ENCODE data around the gene DBI. TPM values are rescaled to one million over a fixed set of nuclear protein-coding genes. Genes with fewer than 3 reads are reported as not detected.

DBI gene
- polyA plus RNA-seq (2013, experiment 1 of 2) = 1,208 TPM
- 1,195 TPM for polyA plus RNA-seq (2013, experiment 2 of 2)

DNA sequence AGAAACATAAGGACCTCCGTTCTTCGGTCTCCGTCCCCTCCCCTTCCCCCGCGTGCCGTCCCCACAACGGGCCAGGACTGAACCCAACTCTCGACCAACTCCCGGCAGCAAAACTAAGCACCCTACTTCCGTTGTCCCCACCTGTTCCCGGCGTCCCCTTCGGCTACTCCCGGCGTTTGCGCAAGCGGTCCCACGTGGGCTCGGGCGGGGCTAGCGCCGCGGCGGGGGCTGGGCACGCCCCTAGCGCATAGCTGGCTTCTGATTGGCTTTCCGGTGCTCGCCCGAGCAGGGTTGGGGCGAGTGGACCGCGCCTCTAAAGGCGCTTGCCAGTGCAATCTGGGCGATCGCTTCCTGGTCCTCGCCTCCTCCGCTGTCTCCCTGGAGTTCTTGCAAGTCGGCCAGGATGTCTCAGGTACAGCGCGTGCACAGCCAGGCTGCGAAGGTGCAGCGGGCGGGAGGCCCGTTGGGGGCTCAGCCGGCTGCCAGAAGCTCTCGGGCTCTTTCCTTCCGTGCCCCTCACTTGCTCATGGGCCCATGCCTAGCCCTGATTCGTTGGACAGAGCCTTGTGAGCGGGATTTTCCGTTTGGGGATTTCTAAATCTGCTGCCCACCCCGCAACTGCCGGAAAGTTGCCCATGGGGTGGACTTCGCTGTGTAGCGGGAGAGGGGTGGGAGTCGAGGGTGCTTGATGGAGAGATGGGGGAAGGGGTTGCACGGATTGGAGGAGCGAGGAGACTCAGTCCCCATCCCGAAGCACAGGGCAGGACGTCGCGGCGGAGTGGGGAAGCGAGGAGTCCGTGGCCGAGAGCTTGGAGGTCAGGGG is at the start of gene DBI, which contains the start of gene C2orf76:
TSS of gene DBI (plus strand) at position 329 of the 823 bp plus-strand sequence. CDS start at position 404, 75 bp downstream.
TSS of gene C2orf76 (minus strand) at position 186 of the 823 bp plus-strand sequence. CDS start 26,875 bp downstream, outside the sequence.
- under 1% methylated on average over 65 of the region's 65 CpGs for WGBS
- H2AFZ ChIP-seq (ENCODE audit: low read depth, low read length) = peak within 1 kb of the TSS; percentile 80

DNA sequence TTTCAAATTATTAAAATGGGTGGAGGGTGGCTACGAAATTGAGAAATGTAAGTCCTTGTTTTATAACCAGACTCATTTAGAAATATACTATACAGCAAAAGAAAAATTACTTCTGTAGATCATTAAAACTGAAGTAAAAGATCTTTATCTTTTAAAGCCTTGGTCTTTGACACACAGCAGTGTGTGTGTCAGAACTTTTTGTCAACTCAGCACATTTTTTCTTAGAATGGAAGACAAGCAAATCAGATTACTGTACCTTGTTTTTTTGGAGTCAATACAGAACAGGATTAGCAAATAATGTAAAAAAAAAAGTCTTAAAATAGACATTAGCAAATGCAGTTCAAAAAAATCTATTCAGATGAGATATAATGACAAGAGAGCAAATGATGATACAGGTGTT is 49.2 kb upstream of the DBI start:
- Histone ChIP-seq H2AFZ (ENCODE audit: low read depth, low read length) (no peak overlapping the region), H2BK120ac (ENCODE audit: low read depth, low read length) (no peak overlapping the region), H2BK5ac (ENCODE audit: low read depth, low read length, poor library complexity, severe bottlenecking) (no peak overlapping the region), H3K27ac (ENCODE audit: low read length, poor library complexity, severe bottlenecking) (no peak overlapping the region), H3K14ac (ENCODE audit: low read length in 2 of 2) (no peak overlapping the region), H4K8ac (ENCODE audit: low read length) (no peak overlapping the region), H2BK12ac (ENCODE audit: low read length in 2 of 2) (no peak overlapping the region), H3K4me2 (ENCODE audit: low read length, poor library complexity, severe bottlenecking) (no peak overlapping the region), H3K4ac (ENCODE audit: low read depth in 1 of 2, low read length in 2 of 2) (no peak overlapping the region), H3K36me3 (ENCODE audit: control insufficient read depth in 1 of 2, insufficient read depth in 2 of 2, low read depth in 1 of 2, low read length in 2 of 2) (no peaks in the 10 kb centered on the region), H3K27me3 (ENCODE audit: control insufficient read depth in 1 of 2, insufficient read depth in 1 of 2, low read length in 2 of 2) (no peaks in the 10 kb centered on the region), H3K23ac (ENCODE audit: low read length in 2 of 2) (no peak overlapping the region), H3K18ac (ENCODE audit: low read depth in 1 of 2, low read length in 2 of 2) (no peak overlapping the region), H3K9me3 (ENCODE audit: control insufficient read depth, low read length) (no peaks in the 10 kb centered on the region), H3K79me1 (replicated peaks; ENCODE audit: low read length, poor library complexity, severe bottlenecking) (no peaks in the 10 kb centered on the region), H3K4me3 (ENCODE audit: insufficient read depth in 1 of 2, low read depth in 1 of 2, low read length in 2 of 2) (no peak overlapping the region), H4K91ac (ENCODE audit: low read length) (no peak overlapping the region), H3K9ac (ENCODE audit: low read length) (no peak overlapping the region), H2BK15ac (ENCODE audit: low read depth, poor library complexity, severe bottlenecking) (no peak overlapping the region), H2AK5ac (ENCODE audit: low read length, severe bottlenecking) (no peak overlapping the region), H3K4me1 (ENCODE audit: control insufficient read depth, insufficient read depth, low read depth, low read length) (no peaks in the 10 kb centered on the region)
- no CpG with 5 or more reads among the region's 1 CpG for WGBS
- DNase-seq = no peak

More for the DNA sequence above, at the start of gene DBI, which contains the start of gene C2orf76:
- Histone ChIP-seq H3K4ac (ENCODE audit: low read depth in 1 of 2, low read length in 2 of 2) (peak within 1 kb of the TSS; percentile 53 to 71), H3K4me3 (ENCODE audit: insufficient read depth in 1 of 2, low read depth in 1 of 2, low read length in 2 of 2) (peak within 1 kb of the TSS; percentile 70 to 98), H2BK120ac (ENCODE audit: low read depth, low read length) (peak within 1 kb of the TSS; percentile 61), H3K4me2 (ENCODE audit: low read length, poor library complexity, severe bottlenecking) (peak within 1 kb of the TSS; percentile 93), H3K79me1 (replicated peaks; ENCODE audit: low read length, poor library complexity, severe bottlenecking) (peaks cover 36% of the 10 kb centered on the region), H3K14ac (ENCODE audit: low read length in 2 of 2) (peak within 1 kb of the TSS in 1 of 2 experiments; percentile 63), H3K27me3 (ENCODE audit: control insufficient read depth in 1 of 2, insufficient read depth in 1 of 2, low read length in 2 of 2) (no peaks in the 10 kb centered on the region), H3K4me1 (ENCODE audit: control insufficient read depth, insufficient read depth, low read depth, low read length) (peaks cover 15% of the 10 kb centered on the region), H3K36me3 (ENCODE audit: control insufficient read depth in 1 of 2, insufficient read depth in 2 of 2, low read depth in 1 of 2, low read length in 2 of 2) (peaks cover 23 to 40% of the 10 kb centered on the region in 2 experiments), H3K18ac (ENCODE audit: low read depth in 1 of 2, low read length in 2 of 2) (peak within 1 kb of the TSS; percentile 89 to 93), H3K9ac (ENCODE audit: low read length) (peak within 1 kb of the TSS; percentile 93), H2BK15ac (ENCODE audit: low read depth, poor library complexity, severe bottlenecking) (peak within 1 kb of the TSS; percentile 65), H4K8ac (ENCODE audit: low read length) (peak within 1 kb of the TSS; percentile 93), H4K91ac (ENCODE audit: low read length) (peak within 1 kb of the TSS; percentile 52), H2AK5ac (ENCODE audit: low read length, severe bottlenecking) (no peak within 1 kb of the TSS), H3K23ac (ENCODE audit: low read length in 2 of 2) (peak within 1 kb of the TSS in 1 of 2 experiments; percentile 73), H3K27ac (ENCODE audit: low read length, poor library complexity, severe bottlenecking) (peak within 1 kb of the TSS; percentile 70), H2BK12ac (ENCODE audit: low read length in 2 of 2) (peak within 1 kb of the TSS in 1 of 2 experiments; percentile 69), H3K9me3 (ENCODE audit: control insufficient read depth, low read length) (no peaks in the 10 kb centered on the region), H2BK5ac (ENCODE audit: low read depth, low read length, poor library complexity, severe bottlenecking) (peak within 1 kb of the TSS; percentile 53)
- DNase-seq = peak; percentile 94

DNA sequence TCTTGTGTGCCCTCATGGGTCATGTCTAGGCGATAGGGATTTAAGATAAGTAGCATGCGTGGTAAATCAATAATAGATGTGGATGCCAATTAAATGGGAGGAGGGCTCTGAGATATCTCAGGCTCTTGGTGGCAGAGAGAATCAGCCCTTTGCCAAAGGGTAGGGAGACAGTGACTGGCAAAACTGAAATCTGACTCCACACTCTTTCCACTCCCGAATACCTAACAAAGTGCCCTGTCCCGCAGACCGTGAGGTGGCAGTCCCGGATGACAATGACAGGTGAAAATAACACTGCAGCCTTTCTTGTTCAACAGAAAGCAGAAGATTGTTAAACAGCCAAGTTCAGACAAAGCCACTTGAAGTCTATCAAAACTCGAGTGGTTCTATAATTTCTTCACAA is 47.2 kb upstream of the DBI start:
- 77% methylated on average over 6 of the region's 7 CpGs for WGBS
- DNase-seq = no peak
- Histone ChIP-seq H2BK120ac (ENCODE audit: low read depth, low read length) (no peak overlapping the region), H3K27me3 (ENCODE audit: control insufficient read depth in 1 of 2, insufficient read depth in 1 of 2, low read length in 2 of 2) (no peaks in the 10 kb centered on the region), H2BK12ac (ENCODE audit: low read length in 2 of 2) (no peak overlapping the region), H3K9me3 (ENCODE audit: control insufficient read depth, low read length) (no peaks in the 10 kb centered on the region), H4K91ac (ENCODE audit: low read length) (no peak overlapping the region), H2BK5ac (ENCODE audit: low read depth, low read length, poor library complexity, severe bottlenecking) (no peak overlapping the region), H2AFZ (ENCODE audit: low read depth, low read length) (no peak overlapping the region), H3K79me1 (replicated peaks; ENCODE audit: low read length, poor library complexity, severe bottlenecking) (no peaks in the 10 kb centered on the region), H3K4me1 (ENCODE audit: control insufficient read depth, insufficient read depth, low read depth, low read length) (no peaks in the 10 kb centered on the region), H2AK5ac (ENCODE audit: low read length, severe bottlenecking) (no peak overlapping the region), H3K27ac (ENCODE audit: low read length, poor library complexity, severe bottlenecking) (no peak overlapping the region), H3K14ac (ENCODE audit: low read length in 2 of 2) (no peak overlapping the region), H3K4me3 (ENCODE audit: insufficient read depth in 1 of 2, low read depth in 1 of 2, low read length in 2 of 2) (no peak overlapping the region), H3K4ac (ENCODE audit: low read depth in 1 of 2, low read length in 2 of 2) (no peak overlapping the region), H2BK15ac (ENCODE audit: low read depth, poor library complexity, severe bottlenecking) (no peak overlapping the region), H4K8ac (ENCODE audit: low read length) (no peak overlapping the region), H3K4me2 (ENCODE audit: low read length, poor library complexity, severe bottlenecking) (no peak overlapping the region), H3K36me3 (ENCODE audit: control insufficient read depth in 1 of 2, insufficient read depth in 2 of 2, low read depth in 1 of 2, low read length in 2 of 2) (no peaks in the 10 kb centered on the region), H3K9ac (ENCODE audit: low read length) (no peak overlapping the region), H3K18ac (ENCODE audit: low read depth in 1 of 2, low read length in 2 of 2) (no peak overlapping the region), H3K23ac (ENCODE audit: low read length in 2 of 2) (no peak overlapping the region)

DNA sequence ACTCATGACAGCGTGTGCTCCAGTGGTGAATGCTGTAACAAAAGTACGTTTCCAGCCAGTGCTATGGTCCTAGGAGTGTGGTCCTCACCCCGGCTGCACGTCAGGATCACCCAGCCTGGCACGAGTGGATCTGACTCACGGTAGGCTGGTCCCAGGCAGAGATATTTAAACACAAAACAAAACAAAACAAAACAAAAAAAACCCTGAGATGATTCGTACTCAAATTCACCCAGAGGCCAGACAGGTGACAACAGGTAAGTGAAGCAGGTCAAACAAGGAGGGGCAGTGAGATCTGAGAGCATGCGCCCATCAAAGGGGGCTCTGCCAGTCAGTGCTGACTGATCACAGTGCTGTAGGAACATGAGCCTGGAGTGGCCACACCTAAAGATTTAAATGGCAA is 43.3 kb upstream of the DBI start:
- H3K4me1 ChIP-seq (ENCODE audit: control insufficient read depth, insufficient read depth, low read depth, low read length) = no peaks in the 10 kb centered on the region
- no peak overlapping the region for H3K4ac ChIP-seq (ENCODE audit: low read depth in 1 of 2, low read length in 2 of 2)
- no peak overlapping the region for H2BK120ac ChIP-seq (ENCODE audit: low read depth, low read length)
- no peak overlapping the region for H3K18ac ChIP-seq (ENCODE audit: low read depth in 1 of 2, low read length in 2 of 2)
- DNase-seq = no peak
- H2AK5ac ChIP-seq (ENCODE audit: low read length, severe bottlenecking) = no peak overlapping the region
- H2BK15ac ChIP-seq (ENCODE audit: low read depth, poor library complexity, severe bottlenecking) = no peak overlapping the region
- H3K27me3 ChIP-seq (ENCODE audit: control insufficient read depth in 1 of 2, insufficient read depth in 1 of 2, low read length in 2 of 2) = no peaks in the 10 kb centered on the region
- H3K14ac ChIP-seq (ENCODE audit: low read length in 2 of 2) = no peak overlapping the region
- no peak overlapping the region for H2BK5ac ChIP-seq (ENCODE audit: low read depth, low read length, poor library complexity, severe bottlenecking)
- H3K36me3 ChIP-seq (ENCODE audit: control insufficient read depth in 1 of 2, insufficient read depth in 2 of 2, low read depth in 1 of 2, low read length in 2 of 2) = no peaks in the 10 kb centered on the region
- H2AFZ ChIP-seq (ENCODE audit: low read depth, low read length) = no peak overlapping the region
- no peaks in the 10 kb centered on the region for H3K79me1 ChIP-seq (replicated peaks; ENCODE audit: low read length, poor library complexity, severe bottlenecking)
- no peak overlapping the region for H4K91ac ChIP-seq (ENCODE audit: low read length)
- no peak overlapping the region for H3K23ac ChIP-seq (ENCODE audit: low read length in 2 of 2)
- no peak overlapping the region for H3K27ac ChIP-seq (ENCODE audit: low read length, poor library complexity, severe bottlenecking)
- no peak overlapping the region for H3K4me2 ChIP-seq (ENCODE audit: low read length, poor library complexity, severe bottlenecking)
- no peak overlapping the region for H4K8ac ChIP-seq (ENCODE audit: low read length)
- no peaks in the 10 kb centered on the region for H3K9me3 ChIP-seq (ENCODE audit: control insufficient read depth, low read length)
- no peak overlapping the region for H3K4me3 ChIP-seq (ENCODE audit: insufficient read depth in 1 of 2, low read depth in 1 of 2, low read length in 2 of 2)
- H2BK12ac ChIP-seq (ENCODE audit: low read length in 2 of 2) = no peak overlapping the region
- no peak overlapping the region for H3K9ac ChIP-seq (ENCODE audit: low read length)
- WGBS = 73% methylated on average over 8 of the region's 8 CpGs
